Liver (tissue), 9 donors: ENCODE data around the gene LOXL3. TPM values are rescaled to one million over a fixed set of nuclear protein-coding genes. Genes with fewer than 3 reads are reported as not detected.

ENCODE experiments used
- DNase-seq: peaks from one replicate; pipeline ENCODE4 v3.0.0-alpha.2; 2017; ENCODE audit warnings: low spot score
- H3K27ac ChIP-seq, 2 donors: one replicate each; pipeline ENCODE4 v1.7.0; 2013; ENCODE audit warnings: inconsistent platforms in 2 of 2, low read length in 2 of 2, control low read depth in 1 of 2, low read depth in 1 of 2, mild to moderate bottlenecking in 1 of 2
- H3K27me3 ChIP-seq, 4 donors: one replicate each; pipeline versions ENCODE4 v1.6.1 to v1.7.0; 2013; ENCODE audit warnings: low read length in 3 of 4, inconsistent platforms in 1 of 4, mild to moderate bottlenecking in 1 of 4, moderate library complexity in 1 of 4; ENCODE audit not compliant: control insufficient read depth in 4 of 4, insufficient read depth in 4 of 4
- H3K36me3 ChIP-seq, 4 donors: one replicate each; pipeline versions ENCODE4 v1.6.1 to v1.7.0; 2013; ENCODE audit warnings: low read length in 3 of 4, mild to moderate bottlenecking in 3 of 4, low read depth in 1 of 4, moderate library complexity in 1 of 4; ENCODE audit not compliant: control insufficient read depth in 4 of 4, insufficient read depth in 3 of 4
- H3K4me1 ChIP-seq, 4 donors: one replicate each; pipeline versions ENCODE4 v1.6.1 to v1.7.0; 2013; ENCODE audit warnings: low read length in 3 of 4, mild to moderate bottlenecking in 3 of 4, moderate library complexity in 1 of 4; ENCODE audit not compliant: control insufficient read depth in 4 of 4, insufficient read depth in 4 of 4
- H3K4me3 ChIP-seq, 3 donors: one replicate each; pipeline versions ENCODE4 v1.6.1 to v1.7.0; 2013; ENCODE audit warnings: low read length in 3 of 3, control low read depth in 1 of 3, low read depth in 1 of 3, mild to moderate bottlenecking in 1 of 3
- H3K9ac ChIP-seq, 2 donors: one replicate each; pipeline ENCODE4 v1.7.0; 2013; ENCODE audit warnings: low read length in 2 of 2, mild to moderate bottlenecking in 2 of 2, moderate library complexity in 2 of 2, control low read depth in 1 of 2, low read depth in 1 of 2
- H3K9me3 ChIP-seq, 4 donors: one replicate each; pipeline versions ENCODE4 v1.6.1 to v1.7.0; 2013; ENCODE audit warnings: low read length in 3 of 4; ENCODE audit not compliant: control insufficient read depth in 4 of 4
- EGR1 ChIP-seq, 2 donors: IDR thresholded peaks; 2 replicates each; pipeline ENCODE4 v1.6.1; 2016 to 2018; ENCODE audit warnings: antibody characterized with exemption in 2 of 2, low read depth in 2 of 2
- FOXA1 ChIP-seq: IDR thresholded peaks from 2 replicates; pipeline ENCODE4 v1.6.1; 2016; ENCODE audit warnings: antibody characterized with exemption
- FOXA2 ChIP-seq: IDR thresholded peaks from 2 replicates; pipeline ENCODE4 v1.6.1; 2016; ENCODE audit warnings: antibody characterized with exemption
- GABPA ChIP-seq, 2 donors: IDR thresholded peaks in 1 of 2; conservative IDR thresholded peaks in 1 of 2; 2 replicates each; pipeline ENCODE4 v1.6.1; 2016; ENCODE audit warnings: antibody characterized with exemption in 2 of 2, mild to moderate bottlenecking in 1 of 2, moderate library complexity in 1 of 2
- HNF4A ChIP-seq, 2 donors: conservative IDR thresholded peaks; 2 replicates each; pipeline ENCODE4 v1.6.1; 2016; ENCODE audit warnings: antibody characterized with exemption in 2 of 2, mild to moderate bottlenecking in 2 of 2
- HNF4G ChIP-seq: IDR thresholded peaks from 2 replicates; pipeline ENCODE4 v1.6.1; 2016; ENCODE audit warnings: antibody characterized with exemption
- JUND ChIP-seq, 2 donors: IDR thresholded peaks; 2 replicates each; pipeline ENCODE4 v1.6.1; 2016; ENCODE audit warnings: antibody characterized with exemption in 2 of 2
- NR2F2 ChIP-seq: IDR thresholded peaks from 2 replicates; pipeline ENCODE4 v1.6.1; 2016; ENCODE audit warnings: antibody characterized with exemption
- RAD21 ChIP-seq, 2 donors: IDR thresholded peaks; 2 replicates each; pipeline ENCODE4 v1.6.1; 2016; ENCODE audit warnings: antibody characterized with exemption in 2 of 2, mild to moderate bottlenecking in 2 of 2
- RXRA ChIP-seq, 2 donors: IDR thresholded peaks; 2 replicates each; pipeline ENCODE4 v1.6.1; 2017 to 2018; ENCODE audit warnings: antibody characterized with exemption in 2 of 2, mild to moderate bottlenecking in 1 of 2
- SP1 ChIP-seq: IDR thresholded peaks from 2 replicates; pipeline ENCODE4 v1.6.1; 2018; ENCODE audit warnings: antibody characterized with exemption, mild to moderate bottlenecking
- TAF1 ChIP-seq: conservative IDR thresholded peaks from 2 replicates; pipeline ENCODE4 v1.6.1; 2016; ENCODE audit warnings: antibody characterized with exemption, mild to moderate bottlenecking
- YY1 ChIP-seq: IDR thresholded peaks from 2 replicates; pipeline ENCODE4 v1.6.1; 2016; ENCODE audit warnings: antibody characterized with exemption, mild to moderate bottlenecking
- WGBS: extraction: QIAGEN DNeasy Blood & Tissue Kit; methylation state at CpG from one replicate; pipeline ENCODE4 v1.1.7; 2013; 5-methylcytosine and 5-hydroxymethylcytosine counted together
- polyA plus RNA-seq, 2 donors: library from polyadenylated mRNA; stranded (reverse) in 1 of 2; unstranded in 1 of 2; fragments of 200-250 nt in 1 of 2; fragments of >200 nt in 1 of 2; fragmentation: Nextera tagmentation in 1 of 2; extraction: Ambion mirVana in 1 of 2; gene quantifications; one replicate each; pipeline versions ENCODE4 v1.2.1 to v1.2.3, GENCODE V29; 2013 to 2015
- total RNA-seq, 2 donors: library from RNA; depleted of rRNA; stranded (reverse); fragments of >200 nt; gene quantifications; one replicate each; pipeline ENCODE4 v1.2.3, GENCODE V29; 2014
- TF ChIP-seq, protein P1 (sequence below): IDR thresholded peaks from 2 replicates; pipeline ENCODE4 v1.6.1; 2016; ENCODE audit warnings: antibody characterized with exemption
- TF ChIP-seq, protein P2 (sequence below): IDR thresholded peaks from 2 replicates; pipeline ENCODE4 v1.6.1; 2016; ENCODE audit warnings: antibody characterized with exemption
- TF ChIP-seq, protein P3 (sequence below): IDR thresholded peaks from 2 replicates; pipeline ENCODE4 v1.6.1; 2016; ENCODE audit warnings: antibody characterized with exemption
- TF ChIP-seq, protein P4 (sequence below): IDR thresholded peaks from 2 replicates; pipeline ENCODE4 v1.6.1; 2016; ENCODE audit warnings: antibody characterized with exemption, mild to moderate bottlenecking
- TF ChIP-seq, protein P5 (sequence below): fragments of 150-350 bp; IDR thresholded peaks from 2 replicates; pipeline ENCODE4 v1.5.1; 2017; ENCODE audit warnings: improper control_type of control experiment, low read depth, low read length; ENCODE audit not compliant: missing input control
- donor health status: healthy.
- donor health status: healthy.
- donor health status: healthy.
- donor health status: healthy.
- donor health status: healthy.

The LOXL3 gene
- total and polyA plus RNA-seq, 4 donors: 0.31 to 2.8 (median 1.3) TPM

- H3K4me1 ChIP-seq: peaks cover 5 to 16% (median 10%) of the 10 kb centered on the region in 4 donors
- H3K9ac ChIP-seq: peak overlapping the region in 1 of 2 donors; percentile 47
- H3K27ac ChIP-seq: no peak overlapping the region
Observed at GRCh38 chr2:74548900-74549826, 4.6 kb downstream of the LOXL3 start.

More at GRCh38 chr2:74548900-74549826, 4.6 kb downstream of the LOXL3 start:
- Histone ChIP-seq H3K4me3 (peak overlapping the region; percentile 24 to 58 (median 56)), H3K27me3 (no peaks in the 10 kb centered on the region), H3K9me3 (no peaks in the 10 kb centered on the region), H3K36me3 (no peaks in the 10 kb centered on the region)
- TF ChIP-seq TAF1 (no peak), SP1 (no peak), FOXA1 (no peak), EGR1 (IDR thresholded peaks at IDR 0.05; ENCODE audit: low read depth in 2 of 2) (no peak), HNF4A (conservative IDR thresholded peaks at IDR 0.05) (no peak), NR2F2 (no peak), GABPA (IDR thresholded peaks at IDR 0.05 in 1 of 2, conservative IDR thresholded peaks at IDR 0.05 in 1 of 2) (no peak), RXRA (IDR thresholded peaks at IDR 0.05) (no peak), RAD21 (IDR thresholded peaks at IDR 0.05) (no peak), HNF4G (no peak), JUND (IDR thresholded peaks at IDR 0.05) (no peak), FOXA2 (no peak), YY1 (no peak)
- TF ChIP-seq, protein P1, sequence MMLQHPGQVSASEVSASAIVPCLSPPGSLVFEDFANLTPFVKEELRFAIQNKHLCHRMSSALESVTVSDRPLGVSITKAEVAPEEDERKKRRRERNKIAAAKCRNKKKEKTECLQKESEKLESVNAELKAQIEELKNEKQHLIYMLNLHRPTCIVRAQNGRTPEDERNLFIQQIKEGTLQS: no peak
- TF ChIP-seq, protein P2, sequence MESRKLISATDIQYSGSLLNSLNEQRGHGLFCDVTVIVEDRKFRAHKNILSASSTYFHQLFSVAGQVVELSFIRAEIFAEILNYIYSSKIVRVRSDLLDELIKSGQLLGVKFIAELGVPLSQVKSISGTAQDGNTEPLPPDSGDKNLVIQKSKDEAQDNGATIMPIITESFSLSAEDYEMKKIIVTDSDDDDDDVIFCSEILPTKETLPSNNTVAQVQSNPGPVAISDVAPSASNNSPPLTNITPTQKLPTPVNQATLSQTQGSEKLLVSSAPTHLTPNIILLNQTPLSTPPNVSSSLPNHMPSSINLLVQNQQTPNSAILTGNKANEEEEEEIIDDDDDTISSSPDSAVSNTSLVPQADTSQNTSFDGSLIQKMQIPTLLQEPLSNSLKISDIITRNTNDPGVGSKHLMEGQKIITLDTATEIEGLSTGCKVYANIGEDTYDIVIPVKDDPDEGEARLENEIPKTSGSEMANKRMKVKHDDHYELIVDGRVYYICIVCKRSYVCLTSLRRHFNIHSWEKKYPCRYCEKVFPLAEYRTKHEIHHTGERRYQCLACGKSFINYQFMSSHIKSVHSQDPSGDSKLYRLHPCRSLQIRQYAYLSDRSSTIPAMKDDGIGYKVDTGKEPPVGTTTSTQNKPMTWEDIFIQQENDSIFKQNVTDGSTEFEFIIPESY: no peak
- TF ChIP-seq, protein P3, sequence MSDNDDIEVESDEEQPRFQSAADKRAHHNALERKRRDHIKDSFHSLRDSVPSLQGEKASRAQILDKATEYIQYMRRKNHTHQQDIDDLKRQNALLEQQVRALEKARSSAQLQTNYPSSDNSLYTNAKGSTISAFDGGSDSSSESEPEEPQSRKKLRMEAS: no peak
- TF ChIP-seq, protein P4, sequence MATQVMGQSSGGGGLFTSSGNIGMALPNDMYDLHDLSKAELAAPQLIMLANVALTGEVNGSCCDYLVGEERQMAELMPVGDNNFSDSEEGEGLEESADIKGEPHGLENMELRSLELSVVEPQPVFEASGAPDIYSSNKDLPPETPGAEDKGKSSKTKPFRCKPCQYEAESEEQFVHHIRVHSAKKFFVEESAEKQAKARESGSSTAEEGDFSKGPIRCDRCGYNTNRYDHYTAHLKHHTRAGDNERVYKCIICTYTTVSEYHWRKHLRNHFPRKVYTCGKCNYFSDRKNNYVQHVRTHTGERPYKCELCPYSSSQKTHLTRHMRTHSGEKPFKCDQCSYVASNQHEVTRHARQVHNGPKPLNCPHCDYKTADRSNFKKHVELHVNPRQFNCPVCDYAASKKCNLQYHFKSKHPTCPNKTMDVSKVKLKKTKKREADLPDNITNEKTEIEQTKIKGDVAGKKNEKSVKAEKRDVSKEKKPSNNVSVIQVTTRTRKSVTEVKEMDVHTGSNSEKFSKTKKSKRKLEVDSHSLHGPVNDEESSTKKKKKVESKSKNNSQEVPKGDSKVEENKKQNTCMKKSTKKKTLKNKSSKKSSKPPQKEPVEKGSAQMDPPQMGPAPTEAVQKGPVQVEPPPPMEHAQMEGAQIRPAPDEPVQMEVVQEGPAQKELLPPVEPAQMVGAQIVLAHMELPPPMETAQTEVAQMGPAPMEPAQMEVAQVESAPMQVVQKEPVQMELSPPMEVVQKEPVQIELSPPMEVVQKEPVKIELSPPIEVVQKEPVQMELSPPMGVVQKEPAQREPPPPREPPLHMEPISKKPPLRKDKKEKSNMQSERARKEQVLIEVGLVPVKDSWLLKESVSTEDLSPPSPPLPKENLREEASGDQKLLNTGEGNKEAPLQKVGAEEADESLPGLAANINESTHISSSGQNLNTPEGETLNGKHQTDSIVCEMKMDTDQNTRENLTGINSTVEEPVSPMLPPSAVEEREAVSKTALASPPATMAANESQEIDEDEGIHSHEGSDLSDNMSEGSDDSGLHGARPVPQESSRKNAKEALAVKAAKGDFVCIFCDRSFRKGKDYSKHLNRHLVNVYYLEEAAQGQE: no peak
- TF ChIP-seq, protein P5, sequence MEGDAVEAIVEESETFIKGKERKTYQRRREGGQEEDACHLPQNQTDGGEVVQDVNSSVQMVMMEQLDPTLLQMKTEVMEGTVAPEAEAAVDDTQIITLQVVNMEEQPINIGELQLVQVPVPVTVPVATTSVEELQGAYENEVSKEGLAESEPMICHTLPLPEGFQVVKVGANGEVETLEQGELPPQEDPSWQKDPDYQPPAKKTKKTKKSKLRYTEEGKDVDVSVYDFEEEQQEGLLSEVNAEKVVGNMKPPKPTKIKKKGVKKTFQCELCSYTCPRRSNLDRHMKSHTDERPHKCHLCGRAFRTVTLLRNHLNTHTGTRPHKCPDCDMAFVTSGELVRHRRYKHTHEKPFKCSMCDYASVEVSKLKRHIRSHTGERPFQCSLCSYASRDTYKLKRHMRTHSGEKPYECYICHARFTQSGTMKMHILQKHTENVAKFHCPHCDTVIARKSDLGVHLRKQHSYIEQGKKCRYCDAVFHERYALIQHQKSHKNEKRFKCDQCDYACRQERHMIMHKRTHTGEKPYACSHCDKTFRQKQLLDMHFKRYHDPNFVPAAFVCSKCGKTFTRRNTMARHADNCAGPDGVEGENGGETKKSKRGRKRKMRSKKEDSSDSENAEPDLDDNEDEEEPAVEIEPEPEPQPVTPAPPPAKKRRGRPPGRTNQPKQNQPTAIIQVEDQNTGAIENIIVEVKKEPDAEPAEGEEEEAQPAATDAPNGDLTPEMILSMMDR: no peak
- 4% methylated on average over 85 of the region's 85 CpGs for WGBS
- peak; percentile 58 for DNase-seq
